ENCODE measurements around the gene TERT. TPM values are rescaled to one million over a fixed set of nuclear protein-coding genes. Genes with fewer than 3 reads are reported as not detected.

The TERT gene
- total RNA-seq, 2 experiments from 2014 or later: 156 to 198 TPM

- H3K27ac ChIP-seq (ENCODE audit: low read depth, low read length, poor library complexity, severe bottlenecking): peak overlapping the region; percentile 100
- peak overlapping the region; percentile 97 for H3K4me2 ChIP-seq (ENCODE audit: low read length)
- POLR2A ChIA-PET: interaction anchor here (0.6 to 8.1 kb wide), 5 partner anchors 8 to 1997 kb away, joined by 3 to 78 read pairs (median 3); partner anchors contain the start of genes CLPTM1L and TERT
- no TSS peak for BruUV-seq (replicated peaks)
- no peak for TF ChIP-seq CTCF (conservative IDR thresholded peaks at IDR 0.05; ENCODE audit: low read length)
- no peak for TF ChIP-seq EZH2phosphoT487 (IDR thresholded peaks at IDR 0.05; ENCODE audit: borderline replicate concordance, low read depth, low read length)
- peaks cover 8% of the 10 kb centered on the region; the same call in 1 of the 2 replicates for H3K79me2 ChIP-seq (ENCODE audit: insufficient read depth, low read depth, low read length)
- no peaks in the 10 kb centered on the region for H4K20me1 ChIP-seq (ENCODE audit: insufficient read depth, low read length)
- H3K4me1 ChIP-seq (ENCODE audit: insufficient read depth, low read length, poor library complexity, severe bottlenecking): peaks cover 66% of the 10 kb centered on the region
- DNase-seq (ENCODE audit: low spot score): peak; percentile 46
- peaks cover 38% of the 10 kb centered on the region for H3K36me3 ChIP-seq (ENCODE audit: insufficient read depth, low read length)
- intact Hi-C loops (cut with micrococcal nuclease; ENCODE audit: unreplicated experiment): loop anchor here (2.0 to 10.0 kb wide), 3 partner anchors 17 to 483 kb away; partner anchors contain the start of genes LPCAT1, MRPL36 and TERT
- CTCF ChIA-PET (ENCODE audit: unreplicated experiment): interaction anchor here (0.6 kb wide), 1 partner anchor 127 kb away, joined by 5 read pairs; no protein-coding TSS in a partner anchor
- H3K9me2 ChIP-seq (ENCODE audit: insufficient read depth, low read length): no peaks in the 10 kb centered on the region
- H2AFZ ChIP-seq (ENCODE audit: low read length): no peak overlapping the region
- peak overlapping the region; percentile 24 for H3K4me3 ChIP-seq (ENCODE audit: low read depth, low read length, poor library complexity, severe bottlenecking)
- H3K9me3 ChIP-seq (ENCODE audit: low read length): peaks cover 31% of the 10 kb centered on the region
These were observed 17.3 kb upstream of the TERT start for GRCh38 chr5:1312206-1312605.

GRCh38 chr5:1311439-1312055 lies 16.7 kb upstream of the TERT start:
- no peak overlapping the region for H2AFZ ChIP-seq (ENCODE audit: low read length)
- no peaks in the 10 kb centered on the region for H3K9me2 ChIP-seq (ENCODE audit: insufficient read depth, low read length)
- peak overlapping the region; percentile 100 for H3K27ac ChIP-seq (ENCODE audit: low read depth, low read length, poor library complexity, severe bottlenecking)
- no peaks in the 10 kb centered on the region for H4K20me1 ChIP-seq (ENCODE audit: insufficient read depth, low read length)
- peak overlapping the region; percentile 97 for H3K4me2 ChIP-seq (ENCODE audit: low read length)
- POLR2A ChIA-PET: interaction anchor here (0.5 to 8.1 kb wide), 7 partner anchors 8 to 1997 kb away, joined by 3 to 78 read pairs (median 3); partner anchors contain the start of genes CLPTM1L and TERT
- H3K4me1 ChIP-seq (ENCODE audit: insufficient read depth, low read length, poor library complexity, severe bottlenecking): peaks cover 64% of the 10 kb centered on the region
- TF ChIP-seq EZH2phosphoT487 (IDR thresholded peaks at IDR 0.05; ENCODE audit: borderline replicate concordance, low read depth, low read length): no peak
- TF ChIP-seq CTCF (conservative IDR thresholded peaks at IDR 0.05; ENCODE audit: low read length): no peak
- intact Hi-C loops (cut with micrococcal nuclease; ENCODE audit: unreplicated experiment): loop anchor here (2.0 to 10.0 kb wide), 3 partner anchors 17 to 483 kb away; partner anchors contain the start of genes LPCAT1, MRPL36 and TERT
- peaks cover 32% of the 10 kb centered on the region for H3K36me3 ChIP-seq (ENCODE audit: insufficient read depth, low read length)
- CTCF ChIA-PET (ENCODE audit: unreplicated experiment): interaction anchor here (1.0 kb wide), 1 partner anchor 15 kb away, joined by 3 read pairs; no protein-coding TSS in a partner anchor
- no TSS peak for BruUV-seq (replicated peaks)
- H3K4me3 ChIP-seq (ENCODE audit: low read depth, low read length, poor library complexity, severe bottlenecking): peak overlapping the region; percentile 13
- H3K9me3 ChIP-seq (ENCODE audit: low read length): peaks cover 31% of the 10 kb centered on the region
- peaks cover 8% of the 10 kb centered on the region; the same call in 1 of the 2 replicates for H3K79me2 ChIP-seq (ENCODE audit: insufficient read depth, low read depth, low read length)
- no peak for DNase-seq (ENCODE audit: low spot score)
